ENCODE measurements around the gene SP110. TPM values are rescaled to one million over a fixed set of nuclear protein-coding genes. Genes with fewer than 3 reads are reported as not detected.

Gene SP110
- total RNA-seq, 1 donor from 2014 or later = 46.9 TPM

DNA sequence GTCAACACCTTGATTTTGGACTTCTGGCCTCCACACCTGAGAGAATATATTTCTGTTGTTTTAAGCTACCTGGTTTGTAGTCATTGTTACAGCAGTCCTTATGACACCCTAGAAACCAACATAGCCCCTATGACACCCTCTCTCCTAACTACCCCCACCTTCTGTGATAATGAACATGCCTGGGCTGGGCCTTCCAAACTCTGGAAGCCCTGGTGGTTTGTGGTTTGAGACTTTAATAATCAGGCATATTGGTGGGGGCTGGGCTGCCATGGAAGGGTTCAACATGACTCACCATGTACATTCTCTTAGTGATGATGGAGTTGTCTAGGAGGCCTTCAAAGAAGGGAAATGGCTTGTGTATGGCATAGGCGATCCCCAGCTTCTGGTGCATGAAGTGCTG is 3.3 kb downstream of the SP110 start:
- ATAC-seq (no peak), DNase-seq (no peak)
- no peaks in the 10 kb centered on the region for H3K27me3 ChIP-seq
- intact Hi-C loops (cut with DNase I) = no loop called here
- H3K4me3 ChIP-seq = no peak overlapping the region
- no peak for TF ChIP-seq CTCF (IDR thresholded peaks at IDR 0.05)
- peaks cover 53% of the 10 kb centered on the region for H3K36me3 ChIP-seq
- H3K9me3 ChIP-seq = no peaks in the 10 kb centered on the region
- H3K27ac ChIP-seq = no peak overlapping the region
- H3K4me1 ChIP-seq = peaks cover 26% of the 10 kb centered on the region

- no peak overlapping the region for H3K4me3 ChIP-seq
- intact Hi-C loops (cut with DNase I) = no loop called here
- H3K36me3 ChIP-seq = peaks cover 100% of the 10 kb centered on the region
- no peak overlapping the region for H3K27ac ChIP-seq
- no peak for TF ChIP-seq CTCF (IDR thresholded peaks at IDR 0.05)
- H3K9me3 ChIP-seq = no peaks in the 10 kb centered on the region
- H3K4me1 ChIP-seq = no peaks in the 10 kb centered on the region
- ATAC-seq = peak; percentile 68
- H3K27me3 ChIP-seq = no peaks in the 10 kb centered on the region
- DNase-seq = no peak
These were observed 10.2 kb downstream of the SP110 start for GRCh38 chr2:230209422-230210051.

DNA sequence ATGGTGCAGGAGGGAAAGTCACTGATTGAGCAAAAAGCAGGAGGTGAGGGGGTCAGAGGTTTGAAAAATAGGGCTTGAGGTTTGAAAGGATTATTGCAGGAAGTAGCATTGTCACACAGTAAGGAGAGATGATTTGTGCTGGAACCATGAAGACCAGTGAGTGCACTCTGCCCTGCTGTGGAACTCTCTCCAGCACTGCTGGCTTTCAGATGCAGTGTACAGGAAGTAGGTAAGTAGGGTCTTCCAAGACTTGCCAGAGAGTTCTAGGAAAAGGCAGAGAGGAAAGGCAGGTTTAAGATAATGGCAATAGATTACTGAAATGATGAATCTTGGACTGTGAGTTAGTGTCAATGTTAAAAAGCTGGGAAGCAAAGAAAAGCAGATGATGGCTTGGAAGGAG is 11.2 kb downstream of the SP110 start:
- ATAC-seq (no peak), DNase-seq (no peak)
- Histone ChIP-seq H3K4me1 (no peaks in the 10 kb centered on the region), H3K9me3 (no peaks in the 10 kb centered on the region), H3K27me3 (no peaks in the 10 kb centered on the region), H3K27ac (no peak overlapping the region), H3K36me3 (peaks cover 100% of the 10 kb centered on the region), H3K4me3 (no peak overlapping the region)
- intact Hi-C loops (cut with DNase I) = no loop called here
- TF ChIP-seq CTCF (IDR thresholded peaks at IDR 0.05) = no peak

- Histone ChIP-seq H3K27me3 (no peaks in the 10 kb centered on the region), H3K9me3 (no peaks in the 10 kb centered on the region), H3K4me1 (no peaks in the 10 kb centered on the region), H3K36me3 (peaks cover 99% of the 10 kb centered on the region), H3K27ac (no peak overlapping the region), H3K4me3 (no peak overlapping the region)
- no peak for TF ChIP-seq CTCF (IDR thresholded peaks at IDR 0.05)
- no peak for DNase-seq
- ATAC-seq = no peak
- intact Hi-C loops (cut with DNase I) = no loop called here
These were observed 14.1 kb downstream of the SP110 start for GRCh38 chr2:230205721-230206120.

DNA sequence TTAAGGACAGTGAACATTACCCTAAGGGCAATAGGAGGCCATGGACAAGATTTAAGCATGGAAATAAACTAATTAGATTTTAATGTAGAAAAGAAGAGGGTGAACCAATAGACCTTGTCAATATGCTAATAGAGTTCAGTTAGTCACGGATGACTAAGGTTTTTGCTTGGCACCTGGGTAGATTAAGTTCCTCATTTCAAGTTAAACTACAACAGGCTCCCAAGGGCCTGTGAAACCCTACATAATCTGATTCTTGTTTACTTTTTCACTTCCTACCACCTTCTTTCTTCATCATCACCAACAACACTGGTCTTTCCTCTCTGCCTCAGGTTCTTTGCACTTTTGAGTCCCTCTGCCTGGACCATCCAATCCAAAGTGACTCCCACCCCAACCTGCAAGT is 14.8 kb downstream of the SP110 start:
- H3K27me3 ChIP-seq = no peaks in the 10 kb centered on the region
- no peak overlapping the region for H3K4me3 ChIP-seq
- no peak overlapping the region for H3K27ac ChIP-seq
- intact Hi-C loops (cut with DNase I) = no loop called here
- H3K9me3 ChIP-seq = no peaks in the 10 kb centered on the region
- ATAC-seq = no peak
- H3K4me1 ChIP-seq = no peaks in the 10 kb centered on the region
- peaks cover 99% of the 10 kb centered on the region for H3K36me3 ChIP-seq
- TF ChIP-seq CTCF (IDR thresholded peaks at IDR 0.05) = no peak
- no peak for DNase-seq

Measured in upper lobe of right lung (tissue), 1 donor.